Endothelial cell of umbilical vein (primary cell): ENCODE measurements around the gene ATP5IF1. TPM values are rescaled to one million over a fixed set of nuclear protein-coding genes. Genes with fewer than 3 reads are reported as not detected.

Experiments used
- BruUV-seq: library from RNA; stranded (reverse); fragments of 400-500 nt; replicated peaks from 2 replicates; lab custom pipeline; 2021; lab: Mats Ljungman, UMichigan
- CTCF ChIA-PET: fragments of 300-600, 350-600 bp; sonication (Branson Sonifier 250); formaldehyde crosslinking; loops from one replicate; lab custom pipeline; 2021; ENCODE audit warnings: antibody characterized with exemption, inconsistent platforms; lab: Charles Lee
- POLR2A ChIA-PET: fragments of 300-600, 350-600 bp; sonication (Branson Sonifier 250); formaldehyde crosslinking; loops from one replicate; lab custom pipeline; 2021; ENCODE audit warnings: antibody characterized with exemption, inconsistent platforms; lab: Charles Lee
- DNase-seq: peaks from one replicate; pipeline ENCODE4 v3.0.0-alpha.2; 2011; ENCODE audit warnings: low read depth, low spot score
- FAIRE-seq: peaks from 2 replicates; lab custom pipeline; 2011; peaks lifted over from hg19 to GRCh38; lab: Jason Lieb, UNC
- H2AFZ ChIP-seq: 2 replicates; pipeline ENCODE4 v1.6.0; 2012; ENCODE audit warnings: low read depth, low read length, control low read depth, inconsistent platforms
- H3K27ac ChIP-seq: 2 replicates; pipeline ENCODE4 v1.5.1; 2011; ENCODE audit warnings: low read depth, mild to moderate bottlenecking, control low read depth, low read length, moderate library complexity; ENCODE audit not compliant: insufficient read depth
- H3K27me3 ChIP-seq, 2 experiments: 2 replicates each; pipeline versions ENCODE4 v1.6.0 to v1.6.1; 2011; ENCODE audit warnings: low read length in 2 of 2, mixed read lengths in 1 of 2; ENCODE audit not compliant: control insufficient read depth in 2 of 2, insufficient read depth in 2 of 2
- H3K36me3 ChIP-seq, 2 experiments: 2 replicates in 1 of 2; 3 replicates in 1 of 2; pipeline ENCODE4 v1.5.1; 2011; ENCODE audit warnings: low read length in 2 of 2, mild to moderate bottlenecking in 1 of 2, moderate library complexity in 1 of 2; ENCODE audit not compliant: control insufficient read depth in 2 of 2, insufficient read depth in 2 of 2; ENCODE audit errors: extremely low read depth in 1 of 2
- H3K4me1 ChIP-seq: 3 replicates; pipeline ENCODE4 v1.5.1; 2011; ENCODE audit warnings: mild to moderate bottlenecking, low read length; ENCODE audit not compliant: control insufficient read depth, insufficient read depth; ENCODE audit errors: extremely low read depth
- H3K4me2 ChIP-seq: 2 replicates; pipeline ENCODE4 v1.6.1; 2011; ENCODE audit warnings: low read length, control low read depth, mixed read lengths; ENCODE audit not compliant: insufficient read depth
- H3K4me3 ChIP-seq, 3 experiments: fragments of 200-600 bp in 1 of 3; sonication (generic), shearing (Covaris generic) in 1 of 3; replicated peaks in 1 of 3; 2 replicates each; pipeline ENCODE4 v1.5.1; 2011 to 2016; ENCODE audit warnings: control low read depth in 3 of 3, low read length in 3 of 3, mild to moderate bottlenecking in 2 of 3, inconsistent platforms in 1 of 3, low read depth in 1 of 3, moderate library complexity in 1 of 3; ENCODE audit not compliant: insufficient read depth in 1 of 3
- H3K79me2 ChIP-seq: 2 replicates; pipeline ENCODE4 v1.6.0; 2012; ENCODE audit warnings: low read length, inconsistent platforms; ENCODE audit not compliant: control insufficient read depth, insufficient read depth
- H3K9ac ChIP-seq: replicated peaks from 2 replicates; pipeline ENCODE3; 2011; ENCODE audit warnings: low read length, control low read depth; ENCODE audit not compliant: insufficient read depth; ENCODE audit errors: extremely low read depth
- H3K9me1 ChIP-seq: replicated peaks from 3 replicates; pipeline ENCODE4 v1.6.0; 2011; ENCODE audit warnings: mild to moderate bottlenecking, low read length; ENCODE audit not compliant: control insufficient read depth, insufficient read depth; ENCODE audit errors: extremely low read depth
- H3K9me3 ChIP-seq: replicated peaks from 2 replicates; pipeline ENCODE4 v1.5.1; 2012; ENCODE audit warnings: low read length, inconsistent platforms; ENCODE audit not compliant: control insufficient read depth, insufficient read depth
- H4K20me1 ChIP-seq: replicated peaks from 2 replicates; pipeline ENCODE3; 2011; ENCODE audit warnings: mild to moderate bottlenecking, low read length; ENCODE audit not compliant: control insufficient read depth, insufficient read depth; ENCODE audit errors: extremely low read depth
- CTCF ChIP-seq, 2 donors: IDR thresholded peaks; 1 replicate in 1 of 2; 2 replicates in 1 of 2; pipeline ENCODE4 v1.5.1; 2011; ENCODE audit warnings: low read length in 2 of 2, mild to moderate bottlenecking in 2 of 2, moderate library complexity in 2 of 2, control low read depth in 1 of 2, inconsistent platforms in 1 of 2, low read depth in 1 of 2; ENCODE audit not compliant: insufficient read depth in 1 of 2; ENCODE audit errors: extremely low read depth in 1 of 2
- EZH2 ChIP-seq: IDR thresholded peaks from 2 replicates; pipeline ENCODE4 v1.6.1; 2012; ENCODE audit warnings: borderline replicate concordance, low read depth, mild to moderate bottlenecking, moderate library complexity, low read length, inconsistent platforms; ENCODE audit not compliant: severe bottlenecking
- FOS ChIP-seq: IDR thresholded peaks from 2 replicates; pipeline ENCODE4 v1.6.1; 2011; ENCODE audit warnings: mild to moderate bottlenecking, low read length, moderate library complexity, borderline replicate concordance; ENCODE audit not compliant: insufficient read depth
- GATA2 ChIP-seq: IDR thresholded peaks from 2 replicates; pipeline ENCODE4 v1.7.0; 2011; ENCODE audit warnings: low read depth, mild to moderate bottlenecking, moderate library complexity, mixed read lengths, low read length; ENCODE audit not compliant: insufficient read length, insufficient read depth
- JUN ChIP-seq: IDR thresholded peaks from 2 replicates; pipeline ENCODE4 v1.6.1; 2011; ENCODE audit warnings: borderline replicate concordance, low read depth; ENCODE audit not compliant: insufficient read length, insufficient read depth
- MAX ChIP-seq: IDR thresholded peaks from 2 replicates; pipeline ENCODE4 v1.6.1; 2011; ENCODE audit not compliant: insufficient read depth, insufficient read length
- MYC ChIP-seq: IDR thresholded peaks from one replicate; pipeline ENCODE4 v1.6.1; 2011; ENCODE audit warnings: mild to moderate bottlenecking, low read depth, low read length
- POLR2A ChIP-seq: IDR thresholded peaks from 2 replicates; pipeline ENCODE4 v1.6.1; 2012; ENCODE audit warnings: low read depth, mild to moderate bottlenecking, control low read depth, low read length
- POLR2AphosphoS5 ChIP-seq: IDR thresholded peaks from 2 replicates; pipeline ENCODE4 v1.6.1; 2012; ENCODE audit warnings: low read depth, mild to moderate bottlenecking, control low read depth, low read length, moderate library complexity; ENCODE audit not compliant: insufficient read depth
- dilution Hi-C: fragments of 300-500 bp; cut with MboI; formaldehyde crosslinking; loops from one replicate; pipeline ENCODE4 v1.15.0; 2019; ENCODE audit warnings: low sequenced_read_pairs; ENCODE audit not compliant: extremely low pct_ligation_motif_present
- intact Hi-C: fragments of 100-400 bp; cut with micrococcal nuclease; formaldehyde crosslinking; loops from one replicate; pipeline ENCODE4 v1.10.0; 2022
- polyA plus RNA-seq, 4 experiments: library from polyadenylated mRNA; depleted of rRNA in 3 of 4; stranded (reverse) in 3 of 4; unstranded in 1 of 4; fragments of >200 nt; gene quantifications; 2 replicates each; pipeline versions ENCODE4 v1.2.1 to v1.2.3, GENCODE V29; 2011 to 2012; ENCODE audit warnings: missing spikeins in 1 of 4
- total RNA-seq: library from RNA; stranded (reverse); gene quantifications from 2 replicates; pipeline ENCODE4 v1.2.3, GENCODE V29; 2021

The ATP5IF1 gene
- total and polyA plus RNA-seq, 2 donors (not counting 3 experiments of a cell fraction or from before 2014, with no cell fraction given) = 133 to 243 TPM

- H2AFZ ChIP-seq = no peak overlapping the region
- dilution Hi-C loops = no loop called here
- BruUV-seq = no TSS peak
- H3K9me1 ChIP-seq = no peaks in the 10 kb centered on the region
- no peaks in the 10 kb centered on the region for H3K79me2 ChIP-seq
- no peak for TF ChIP-seq POLR2AphosphoS5
- no peak for TF ChIP-seq POLR2A
- TF ChIP-seq JUN = no peak
- TF ChIP-seq MYC = no peak
- no peak for TF ChIP-seq EZH2
- no peak for TF ChIP-seq MAX
- no peak for TF ChIP-seq GATA2
- TF ChIP-seq CTCF (IDR thresholded peaks at IDR 0.05; ENCODE audit: extremely low read depth in 1 of 2, insufficient read depth in 1 of 2, low read depth in 1 of 2, low read length in 2 of 2) = no peak
- TF ChIP-seq FOS = no peak
- CTCF ChIA-PET = interaction anchor here (0.9 to 5.0 kb wide), 3 partner anchors 8 to 107 kb away, joined by 3 to 47 read pairs (median 18); no protein-coding TSS in a partner anchor
- no peak for DNase-seq
- no peaks in the 10 kb centered on the region for H4K20me1 ChIP-seq
- intact Hi-C loops = no loop called here
- no peak for FAIRE-seq
- no peak overlapping the region for H3K9ac ChIP-seq
- H3K9me3 ChIP-seq = no peaks in the 10 kb centered on the region
- H3K4me2 ChIP-seq = no peak overlapping the region
- no peaks in the 10 kb centered on the region for H3K4me1 ChIP-seq
- H3K36me3 ChIP-seq = peaks cover 11 to 21% of the 10 kb centered on the region in 2 experiments
- POLR2A ChIA-PET = interaction anchor here (0.6 kb wide), 1 partner anchor 207 kb away, joined by 3 read pairs; no protein-coding TSS in a partner anchor
- H3K27ac ChIP-seq = no peak overlapping the region
- no peak overlapping the region for H3K4me3 ChIP-seq
- H3K27me3 ChIP-seq = no peaks in the 10 kb centered on the region
These were observed 38.1 kb upstream of the ATP5IF1 start for GRCh38 chr1:28197682-28198415.
